Trophoblast cell (in vitro differentiated cells and primary cell): ENCODE results near the gene ITGA6.

Experiments used
- DNase-seq, 2 donors: peaks; one replicate each; pipeline ENCODE4 v3.0.0-alpha.2; 2016
- H2AFZ ChIP-seq: 2 replicates; pipeline ENCODE4 v1.6.1; 2013; ENCODE audit warnings: low read length, moderate library complexity, mild to moderate bottlenecking; ENCODE audit not compliant: insufficient read depth, poor library complexity
- H2AK5ac ChIP-seq: 2 replicates; pipeline ENCODE4 v1.6.1; 2013; ENCODE audit warnings: mild to moderate bottlenecking, low read length
- H2BK120ac ChIP-seq: 2 replicates; pipeline ENCODE4 v1.6.1; 2013; ENCODE audit warnings: low read length, mild to moderate bottlenecking, moderate library complexity; ENCODE audit not compliant: insufficient read depth, poor library complexity
- H2BK12ac ChIP-seq: 2 replicates; pipeline ENCODE4 v1.6.1; 2013; ENCODE audit warnings: mild to moderate bottlenecking, low read length, moderate library complexity
- H2BK5ac ChIP-seq: 2 replicates; pipeline ENCODE4 v1.6.1; 2013; ENCODE audit warnings: low read length, low read depth, moderate library complexity, mild to moderate bottlenecking; ENCODE audit not compliant: poor library complexity
- H3K14ac ChIP-seq: 2 replicates; pipeline ENCODE4 v1.6.1; 2013; ENCODE audit warnings: mild to moderate bottlenecking, low read length
- H3K18ac ChIP-seq: 2 replicates; pipeline ENCODE4 v1.6.1; 2013; ENCODE audit warnings: mild to moderate bottlenecking, low read length
- H3K23ac ChIP-seq: 2 replicates; pipeline ENCODE4 v1.6.1; 2013; ENCODE audit warnings: low read length
- H3K27ac ChIP-seq: 2 replicates; pipeline ENCODE4 v1.5.1; 2013; ENCODE audit warnings: low read depth, mild to moderate bottlenecking, inconsistent platforms, low read length, moderate library complexity
- H3K27me3 ChIP-seq: 2 replicates; pipeline ENCODE4 v1.6.1; 2013; ENCODE audit warnings: inconsistent platforms, mild to moderate bottlenecking, low read length, moderate library complexity; ENCODE audit not compliant: insufficient read depth
- H3K36me3 ChIP-seq, 2 experiments: 1 replicate in 1 of 2; 2 replicates in 1 of 2; pipeline ENCODE4 v1.6.1; 2013; ENCODE audit warnings: low read length in 2 of 2, mild to moderate bottlenecking in 2 of 2, moderate library complexity in 1 of 2; ENCODE audit not compliant: insufficient read depth in 2 of 2, control insufficient read depth in 1 of 2
- H3K4ac ChIP-seq: 2 replicates; pipeline ENCODE4 v1.6.1; 2013; ENCODE audit warnings: low read depth, mild to moderate bottlenecking, low read length, moderate library complexity
- H3K4me1 ChIP-seq, 2 experiments: 1 replicate in 1 of 2; 2 replicates in 1 of 2; pipeline ENCODE4 v1.6.1; 2013; ENCODE audit warnings: low read length in 2 of 2, mild to moderate bottlenecking in 2 of 2, moderate library complexity in 1 of 2; ENCODE audit not compliant: insufficient read depth in 2 of 2, control insufficient read depth in 1 of 2
- H3K4me2 ChIP-seq: 2 replicates; pipeline ENCODE4 v1.6.1; 2013; ENCODE audit warnings: inconsistent platforms, mild to moderate bottlenecking, low read length, moderate library complexity
- H3K4me3 ChIP-seq: 2 replicates; pipeline ENCODE4 v1.5.1; 2013; ENCODE audit warnings: mild to moderate bottlenecking, low read depth, low read length, inconsistent platforms
- H3K79me1 ChIP-seq: one replicate; pipeline ENCODE4 v1.6.1; 2013; ENCODE audit warnings: low read length
- H3K79me2 ChIP-seq: 2 replicates; pipeline ENCODE4 v1.6.1; 2013; ENCODE audit warnings: low read length, mild to moderate bottlenecking; ENCODE audit not compliant: control insufficient read depth, insufficient read depth, poor library complexity
- H3K9ac ChIP-seq: 2 replicates; pipeline ENCODE4 v1.6.1; 2013; ENCODE audit warnings: mild to moderate bottlenecking, low read length
- H3K9me3 ChIP-seq: 2 replicates; pipeline ENCODE4 v1.6.1; 2013; ENCODE audit warnings: low read depth, mild to moderate bottlenecking, control low read depth, inconsistent platforms, low read length; ENCODE audit not compliant: insufficient read depth
- H4K12ac ChIP-seq: 2 replicates; pipeline ENCODE4 v1.6.1; 2013; ENCODE audit warnings: low read depth, mild to moderate bottlenecking, low read length, moderate library complexity
- H4K8ac ChIP-seq: 2 replicates; pipeline ENCODE4 v1.6.1; 2013; ENCODE audit warnings: low read depth, mild to moderate bottlenecking, low read length, moderate library complexity
- H4K91ac ChIP-seq: one replicate; pipeline ENCODE4 v1.6.1; 2013; ENCODE audit warnings: low read depth, mild to moderate bottlenecking, low read length, moderate library complexity
- WGBS: extraction: QIAGEN DNeasy Blood & Tissue Kit; methylation state at CpG from one replicate; pipeline ENCODE4 v1.1.7; 2013; ENCODE audit warnings: missing lambda C conversion rate; ENCODE audit not compliant: insufficient read length, insufficient coverage; ENCODE audit errors: extremely low coverage; 5-methylcytosine and 5-hydroxymethylcytosine counted together

Gene ITGA6

GRCh38 chr2:172507199-172507598 is 79.8 kb downstream of the ITGA6 start:
- H3K79me1 ChIP-seq: no peaks in the 10 kb centered on the region
- peaks cover 2 to 3% of the 10 kb centered on the region in 2 experiments for H3K36me3 ChIP-seq
- no peaks in the 10 kb centered on the region for H3K79me2 ChIP-seq
- no peak overlapping the region for H2BK120ac ChIP-seq
- H3K4ac ChIP-seq: no peak overlapping the region
- WGBS: no CpG with 5 or more reads among the region's 4 CpGs
- H3K9me3 ChIP-seq: peaks cover 4% of the 10 kb centered on the region
- H2AFZ ChIP-seq: no peak overlapping the region
- H3K23ac ChIP-seq: no peak overlapping the region
- no peak overlapping the region for H3K4me3 ChIP-seq
- H4K91ac ChIP-seq: no peak overlapping the region
- no peak for DNase-seq
- peaks cover 0 to 5% of the 10 kb centered on the region in 2 experiments for H3K4me1 ChIP-seq
- H2BK12ac ChIP-seq: no peak overlapping the region
- no peak overlapping the region for H3K9ac ChIP-seq
- H2BK5ac ChIP-seq: no peak overlapping the region
- H3K14ac ChIP-seq: no peak overlapping the region
- H3K18ac ChIP-seq: no peak overlapping the region
- no peak overlapping the region for H3K4me2 ChIP-seq
- H2AK5ac ChIP-seq: no peak overlapping the region
- no peak overlapping the region for H4K8ac ChIP-seq
- no peak overlapping the region for H4K12ac ChIP-seq
- H3K27ac ChIP-seq: no peak overlapping the region
- H3K27me3 ChIP-seq: no peaks in the 10 kb centered on the region

GRCh38 chr2:172510088-172510487 is 82.7 kb downstream of the ITGA6 start:
- no peak overlapping the region for H4K91ac ChIP-seq
- no peak overlapping the region for H2BK5ac ChIP-seq
- no peak overlapping the region for H2BK12ac ChIP-seq
- no peak overlapping the region for H3K4me3 ChIP-seq
- H3K4me1 ChIP-seq: peaks cover 0 to 5% of the 10 kb centered on the region in 2 experiments
- no peak for DNase-seq
- no peaks in the 10 kb centered on the region for H3K27me3 ChIP-seq
- no peak overlapping the region for H4K12ac ChIP-seq
- no peaks in the 10 kb centered on the region for H3K36me3 ChIP-seq
- no peak overlapping the region for H3K23ac ChIP-seq
- H3K9ac ChIP-seq: no peak overlapping the region
- no peaks in the 10 kb centered on the region for H3K79me1 ChIP-seq
- no peak overlapping the region for H3K18ac ChIP-seq
- H3K4me2 ChIP-seq: no peak overlapping the region
- WGBS: no CpG with 5 or more reads among the region's 6 CpGs
- no peak overlapping the region for H2AFZ ChIP-seq
- H3K4ac ChIP-seq: no peak overlapping the region
- no peak overlapping the region for H4K8ac ChIP-seq
- no peaks in the 10 kb centered on the region for H3K79me2 ChIP-seq
- H2BK120ac ChIP-seq: no peak overlapping the region
- no peak overlapping the region for H3K14ac ChIP-seq
- no peak overlapping the region for H3K27ac ChIP-seq
- H2AK5ac ChIP-seq: no peak overlapping the region
- H3K9me3 ChIP-seq: peaks cover 13% of the 10 kb centered on the region

GRCh38 chr2:172510548-172510947 is 83.2 kb downstream of the ITGA6 start:
- Histone ChIP-seq H3K4me2 (no peak overlapping the region), H3K79me2 (no peaks in the 10 kb centered on the region), H3K9ac (no peak overlapping the region), H3K9me3 (peaks cover 13% of the 10 kb centered on the region), H3K18ac (no peak overlapping the region), H4K91ac (no peak overlapping the region), H3K4me3 (no peak overlapping the region), H4K12ac (no peak overlapping the region), H3K14ac (no peak overlapping the region), H3K4ac (no peak overlapping the region), H3K4me1 (peaks cover 0 to 5% of the 10 kb centered on the region in 2 experiments), H2BK120ac (no peak overlapping the region), H3K23ac (no peak overlapping the region), H3K27ac (no peak overlapping the region), H4K8ac (no peak overlapping the region), H3K79me1 (no peaks in the 10 kb centered on the region), H2BK12ac (no peak overlapping the region), H3K27me3 (no peaks in the 10 kb centered on the region), H2AFZ (no peak overlapping the region), H2BK5ac (no peak overlapping the region), H3K36me3 (no peaks in the 10 kb centered on the region), H2AK5ac (no peak overlapping the region)
- no CpG with 5 or more reads among the region's 5 CpGs for WGBS
- DNase-seq: no peak

GRCh38 chr2:172512810-172513523 is 85.6 kb downstream of the ITGA6 start:
- Histone ChIP-seq H2BK5ac (no peak overlapping the region), H4K8ac (no peak overlapping the region), H3K27me3 (no peaks in the 10 kb centered on the region), H3K27ac (no peak overlapping the region), H3K23ac (no peak overlapping the region), H3K4me3 (no peak overlapping the region), H3K18ac (no peak overlapping the region), H4K12ac (no peak overlapping the region), H3K79me2 (no peaks in the 10 kb centered on the region), H2BK12ac (no peak overlapping the region), H3K4me2 (no peak overlapping the region), H4K91ac (no peak overlapping the region), H3K36me3 (no peaks in the 10 kb centered on the region), H3K4me1 (peaks cover 0 to 4% of the 10 kb centered on the region in 2 experiments), H2BK120ac (no peak overlapping the region), H3K9ac (no peak overlapping the region), H3K9me3 (peaks cover 14% of the 10 kb centered on the region), H2AK5ac (no peak overlapping the region), H3K14ac (no peak overlapping the region), H2AFZ (no peak overlapping the region), H3K4ac (no peak overlapping the region), H3K79me1 (no peaks in the 10 kb centered on the region)
- WGBS: no CpG with 5 or more reads among the region's 5 CpGs
- DNase-seq: no peak
